Natural killer cell (primary cell): ENCODE data around the gene WEE1. TPM values are rescaled to one million over a fixed set of nuclear protein-coding genes. Genes with fewer than 3 reads are reported as not detected.
A peak's percentile ranks its signal among the peaks of the same experiment; 100 is the strongest.

Experiments used
- ATAC-seq, 3 donors: fragments of 150-1000 bp in 2 of 3; fragments of 200-7000 bp in 1 of 3; cut with Tn5 transposase; 1 replicate in 1 of 3; 2 replicates in 2 of 3; pipeline ENCODE4 v1.10.0; 2021; ENCODE audit warnings: mild to moderate bottlenecking in 2 of 3, moderate library complexity in 2 of 3
- DNase-seq, 2 donors: peaks; one replicate each; pipeline versions ENCODE4 v3.0.0 to v3.0.0-alpha.2; 2013 to 2021; ENCODE audit warnings: mixed read lengths in 1 of 2
- H3K27ac ChIP-seq: one replicate; pipeline ENCODE4 v1.5.1; 2013; ENCODE audit warnings: mild to moderate bottlenecking, low read length
- H3K27me3 ChIP-seq: one replicate; pipeline ENCODE4 v1.6.1; 2013; ENCODE audit warnings: low read length; ENCODE audit not compliant: control insufficient read depth, insufficient read depth
- H3K36me3 ChIP-seq: one replicate; pipeline ENCODE4 v1.6.1; 2013; ENCODE audit warnings: low read length; ENCODE audit not compliant: control insufficient read depth, insufficient read depth
- H3K4me1 ChIP-seq: one replicate; pipeline ENCODE4 v1.6.1; 2013; ENCODE audit warnings: low read length; ENCODE audit not compliant: control insufficient read depth, insufficient read depth
- H3K4me3 ChIP-seq: one replicate; pipeline ENCODE4 v1.5.1; 2013; ENCODE audit warnings: low read length
- H3K9me3 ChIP-seq: one replicate; pipeline ENCODE4 v1.6.1; 2013; ENCODE audit warnings: low read length; ENCODE audit not compliant: control insufficient read depth, insufficient read depth
- H3K27ac Mint-ChIP-seq, 2 donors: one replicate each; pipeline ENCODE4 v1.8.0; 2022; ENCODE audit warnings: mild to moderate bottlenecking in 2 of 2, mixed read lengths in 2 of 2, moderate library complexity in 1 of 2
- H3K27me3 Mint-ChIP-seq, 2 donors: one replicate each; pipeline ENCODE4 v1.8.0; 2022; ENCODE audit warnings: low read depth in 2 of 2, mixed read lengths in 2 of 2
- H3K36me3 Mint-ChIP-seq: one replicate; pipeline ENCODE4 v1.8.0; 2022; ENCODE audit warnings: mixed read lengths
- H3K4me1 Mint-ChIP-seq, 2 donors: one replicate each; pipeline ENCODE4 v1.8.0; 2022; ENCODE audit warnings: mixed read lengths in 2 of 2
- H3K4me3 Mint-ChIP-seq: one replicate; pipeline ENCODE4 v1.8.0; 2022; ENCODE audit warnings: mild to moderate bottlenecking, moderate library complexity, mixed read lengths
- H3K9me3 Mint-ChIP-seq, 2 donors: one replicate each; pipeline ENCODE4 v1.8.0; 2022; ENCODE audit warnings: mixed read lengths in 2 of 2
- CTCF ChIP-seq: fragments of 200-600 bp; IDR thresholded peaks from one replicate; pipeline ENCODE4 v1.8.0; 2022; ENCODE audit warnings: antibody characterized with exemption
- WGBS: methylation state at CpG from one replicate; pipeline ENCODE4 v1.1.7; 2013; ENCODE audit warnings: missing lambda C conversion rate; ENCODE audit not compliant: insufficient coverage; 5-methylcytosine and 5-hydroxymethylcytosine counted together
- intact Hi-C: fragments of 100-400 bp; cut with micrococcal nuclease; formaldehyde crosslinking; loops from one replicate; pipeline ENCODE4 v1.14.2; 2022
- total RNA-seq, 4 donors: library from RNA; stranded (reverse); fragments of 120-200 nt in 1 of 4; gene quantifications; one replicate each; pipeline versions ENCODE4 v1.2.3 to v1.2.4, GENCODE V29; 2013 to 2022

Gene WEE1
- total RNA-seq, 3 donors from 2014 or later (not counting 1 experiment from before 2014, with no cell fraction given): 17.1 to 20.8 (median 19.0) TPM

GRCh38 chr11:9568854-9569587, 4.4 kb upstream of the WEE1 start:
- H3K4me3 ChIP-seq: no peak overlapping the region
- Mint-ChIP-seq H3K27me3 (no peaks in the 10 kb centered on the region), H3K4me1 (no peaks in the 10 kb centered on the region), H3K9me3 (no peaks in the 10 kb centered on the region), H3K36me3 (no peaks in the 10 kb centered on the region), H3K4me3 (no peak overlapping the region), H3K27ac (no peak overlapping the region)
- no peaks in the 10 kb centered on the region for H3K27me3 ChIP-seq
- ATAC-seq (no peak), DNase-seq (peak in 1 of 2 donors; percentile 52)
- intact Hi-C loops: no loop called here
- no peak for TF ChIP-seq CTCF
- peaks cover 9% of the 10 kb centered on the region for H3K4me1 ChIP-seq
- WGBS: 53% methylated on average over 7 of the region's 7 CpGs
- H3K27ac ChIP-seq: peak overlapping the region; percentile 33
- no peaks in the 10 kb centered on the region for H3K9me3 ChIP-seq
- H3K36me3 ChIP-seq: no peaks in the 10 kb centered on the region

- no peaks in the 10 kb centered on the region for H3K9me3 Mint-ChIP-seq
- WGBS: 90% methylated on average over 4 of the region's 5 CpGs
- Histone ChIP-seq H3K27ac (peak overlapping the region; percentile 33), H3K9me3 (no peaks in the 10 kb centered on the region), H3K4me3 (no peak overlapping the region), H3K36me3 (no peaks in the 10 kb centered on the region), H3K4me1 (peaks cover 10% of the 10 kb centered on the region), H3K27me3 (no peaks in the 10 kb centered on the region)
- no peak for DNase-seq
- intact Hi-C loops: no loop called here
- no peak overlapping the region for H3K27ac Mint-ChIP-seq
- ATAC-seq: no peak
- H3K4me3 Mint-ChIP-seq: no peak overlapping the region
- H3K36me3 Mint-ChIP-seq: no peaks in the 10 kb centered on the region
- TF ChIP-seq CTCF: no peak
- no peaks in the 10 kb centered on the region for H3K27me3 Mint-ChIP-seq
- peaks cover 2 to 3% of the 10 kb centered on the region in 2 donors for H3K4me1 Mint-ChIP-seq
Measured at GRCh38 chr11:9569588-9570164, 3.8 kb upstream of the WEE1 start.

- H3K27me3 Mint-ChIP-seq: no peaks in the 10 kb centered on the region
- H3K36me3 ChIP-seq: no peaks in the 10 kb centered on the region
- no peaks in the 10 kb centered on the region for H3K9me3 ChIP-seq
- H3K27me3 ChIP-seq: no peaks in the 10 kb centered on the region
- no peaks in the 10 kb centered on the region for H3K36me3 Mint-ChIP-seq
- H3K9me3 Mint-ChIP-seq: no peaks in the 10 kb centered on the region
- ATAC-seq: no peak
- H3K27ac Mint-ChIP-seq: no peak overlapping the region
- H3K27ac ChIP-seq: no peak overlapping the region
- TF ChIP-seq CTCF: no peak
- WGBS: 97% methylated on average over 8 of the region's 9 CpGs
- H3K4me3 ChIP-seq: no peak overlapping the region
- DNase-seq: no peak
- H3K4me1 ChIP-seq: peaks cover 17% of the 10 kb centered on the region
- H3K4me3 Mint-ChIP-seq: peak overlapping the region; percentile 58
- intact Hi-C loops: no loop called here
- peaks cover 10 to 11% of the 10 kb centered on the region in 2 donors for H3K4me1 Mint-ChIP-seq
Measured at GRCh38 chr11:9570313-9571025, 3.0 kb upstream of the WEE1 start.
